ENCODE data around the gene LRRC4C. TPM values are rescaled to one million over a fixed set of nuclear protein-coding genes. Genes with fewer than 3 reads are reported as not detected.

Gene LRRC4C
- total RNA-seq, 1 experiment from 2014 or later = 0.72 TPM

GRCh38 chr11:40360206-40360798 lies 1099.2 kb downstream of the LRRC4C start:
- peaks cover 2% of the 10 kb centered on the region; the same call in 1 of the 2 replicates for H3K4me1 Mint-ChIP-seq
- peaks cover 15% of the 10 kb centered on the region for H3K9me3 Mint-ChIP-seq
- no peak for TF ChIP-seq CDX4 (CRISPR knock-in tag; IDR thresholded peaks at IDR 0.05; ENCODE audit: borderline replicate concordance)
- TF ChIP-seq E2F4 (CRISPR knock-in tag; IDR thresholded peaks at IDR 0.05; ENCODE audit: borderline replicate concordance, low read depth) = no peak
- TF ChIP-seq, protein P1, sequence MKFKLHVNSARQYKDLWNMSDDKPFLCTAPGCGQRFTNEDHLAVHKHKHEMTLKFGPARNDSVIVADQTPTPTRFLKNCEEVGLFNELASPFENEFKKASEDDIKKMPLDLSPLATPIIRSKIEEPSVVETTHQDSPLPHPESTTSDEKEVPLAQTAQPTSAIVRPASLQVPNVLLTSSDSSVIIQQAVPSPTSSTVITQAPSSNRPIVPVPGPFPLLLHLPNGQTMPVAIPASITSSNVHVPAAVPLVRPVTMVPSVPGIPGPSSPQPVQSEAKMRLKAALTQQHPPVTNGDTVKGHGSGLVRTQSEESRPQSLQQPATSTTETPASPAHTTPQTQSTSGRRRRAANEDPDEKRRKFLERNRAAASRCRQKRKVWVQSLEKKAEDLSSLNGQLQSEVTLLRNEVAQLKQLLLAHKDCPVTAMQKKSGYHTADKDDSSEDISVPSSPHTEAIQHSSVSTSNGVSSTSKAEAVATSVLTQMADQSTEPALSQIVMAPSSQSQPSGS (CRISPR knock-in tag; IDR thresholded peaks at IDR 0.05; ENCODE audit: borderline replicate concordance, low read depth) = no peak
- TF ChIP-seq ETV6 (CRISPR knock-in tag; IDR thresholded peaks at IDR 0.05) = no peak
- no peak for TF ChIP-seq NR2C2 (CRISPR knock-in tag; IDR thresholded peaks at IDR 0.05)
- no peak for TF ChIP-seq ZBTB21 (CRISPR knock-in tag; IDR thresholded peaks at IDR 0.05; ENCODE audit: borderline replicate concordance)
- TF ChIP-seq USF1 (CRISPR knock-in tag; IDR thresholded peaks at IDR 0.05) = no peak
- no peak for TF ChIP-seq MXD4 (CRISPR knock-in tag; IDR thresholded peaks at IDR 0.05; ENCODE audit: borderline replicate concordance)
- TF ChIP-seq GTF2I (CRISPR knock-in tag; conservative IDR thresholded peaks at IDR 0.05) = no peak
- no peak for TF ChIP-seq CREM (CRISPR knock-in tag; IDR thresholded peaks at IDR 0.05)
- no peak for TF ChIP-seq CBFB (CRISPR knock-in tag; IDR thresholded peaks at IDR 0.05; ENCODE audit: low read depth)
- TF ChIP-seq NFYB (CRISPR knock-in tag; conservative IDR thresholded peaks at IDR 0.05; ENCODE audit: low read depth) = no peak
- TF ChIP-seq ELF4 (CRISPR knock-in tag; IDR thresholded peaks at IDR 0.05; ENCODE audit: low read depth) = no peak
- no peak for TF ChIP-seq NR1H2 (CRISPR knock-in tag; IDR thresholded peaks at IDR 0.05)
- TF ChIP-seq SOX15 (CRISPR knock-in tag; IDR thresholded peaks at IDR 0.05) = no peak
- no peak for TF ChIP-seq SMAD3 (CRISPR knock-in tag; IDR thresholded peaks at IDR 0.05; ENCODE audit: borderline replicate concordance)
- no peak for TF ChIP-seq GABPB1 (CRISPR knock-in tag; IDR thresholded peaks at IDR 0.05)
- CTCF ChIA-PET = no interaction called here
- no peak overlapping the region for H3K27ac Mint-ChIP-seq
- H3K36me3 Mint-ChIP-seq = no peaks in the 10 kb centered on the region
- no peaks in the 10 kb centered on the region for H3K27me3 Mint-ChIP-seq (ENCODE audit: low read depth)
- DNase-seq (ENCODE audit: low spot score) (no peak), ATAC-seq (no peak)
- POLR2A ChIA-PET = no interaction called here
- H3K4me3 Mint-ChIP-seq = no peak overlapping the region

DNA sequence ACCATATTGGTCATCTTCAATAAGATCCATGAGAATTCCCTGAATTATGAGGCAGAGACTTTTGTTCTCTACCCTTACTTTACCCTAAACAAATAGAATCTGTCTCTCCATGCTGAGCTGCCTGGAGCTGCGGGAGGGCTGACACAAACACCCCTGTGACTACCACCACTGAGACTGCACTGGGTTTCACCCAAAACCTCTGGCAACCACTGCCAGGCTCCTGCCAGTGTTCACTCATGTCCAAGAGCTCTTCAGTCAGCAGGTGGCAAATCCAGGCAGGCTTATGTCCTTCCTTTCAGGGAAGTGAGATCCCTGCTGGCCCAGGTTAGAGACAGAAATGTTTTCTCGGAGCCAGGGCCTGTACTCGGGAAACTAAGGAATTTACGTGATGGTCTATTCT lies 1105.3 kb downstream of the LRRC4C start:
- ChIA-PET CTCF (interaction anchor here (0.6 kb wide), 1 partner anchor 522 kb away, joined by 4 read pairs; no protein-coding TSS in a partner anchor), POLR2A (no interaction called here)
- TF ChIP-seq MLX (CRISPR knock-in tag; IDR thresholded peaks at IDR 0.05) (no peak), IRF1 (CRISPR knock-in tag; IDR thresholded peaks at IDR 0.05) (no peak)
- TF ChIP-seq, protein P2, sequence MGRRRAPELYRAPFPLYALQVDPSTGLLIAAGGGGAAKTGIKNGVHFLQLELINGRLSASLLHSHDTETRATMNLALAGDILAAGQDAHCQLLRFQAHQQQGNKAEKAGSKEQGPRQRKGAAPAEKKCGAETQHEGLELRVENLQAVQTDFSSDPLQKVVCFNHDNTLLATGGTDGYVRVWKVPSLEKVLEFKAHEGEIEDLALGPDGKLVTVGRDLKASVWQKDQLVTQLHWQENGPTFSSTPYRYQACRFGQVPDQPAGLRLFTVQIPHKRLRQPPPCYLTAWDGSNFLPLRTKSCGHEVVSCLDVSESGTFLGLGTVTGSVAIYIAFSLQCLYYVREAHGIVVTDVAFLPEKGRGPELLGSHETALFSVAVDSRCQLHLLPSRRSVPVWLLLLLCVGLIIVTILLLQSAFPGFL (CRISPR knock-in tag; IDR thresholded peaks at IDR 0.05; ENCODE audit: borderline replicate concordance) = no peak
- no peaks in the 10 kb centered on the region for H3K9me3 Mint-ChIP-seq
- no peaks in the 10 kb centered on the region for H3K36me3 Mint-ChIP-seq
- DNase-seq (ENCODE audit: low spot score) = no peak
- H3K27ac Mint-ChIP-seq = no peak overlapping the region
- H3K27me3 Mint-ChIP-seq (ENCODE audit: low read depth) = no peaks in the 10 kb centered on the region; the same call in 1 of the 2 replicates
- ATAC-seq = no peak
- peaks cover 2% of the 10 kb centered on the region; the same call in 1 of the 2 replicates for H3K4me1 Mint-ChIP-seq
- H3K4me3 Mint-ChIP-seq = no peak overlapping the region
